DMS114 treated with DMSO at 0.1 percent for 48 hours (cell line): ENCODE results near the gene SLC35F1.

Experiments
- DNase-seq: peaks from one replicate; lab custom pipeline; 2025; ENCODE audit not compliant: unreplicated experiment; lab: John Stamatoyannopoulos, UW

SLC35F1 gene

DNA sequence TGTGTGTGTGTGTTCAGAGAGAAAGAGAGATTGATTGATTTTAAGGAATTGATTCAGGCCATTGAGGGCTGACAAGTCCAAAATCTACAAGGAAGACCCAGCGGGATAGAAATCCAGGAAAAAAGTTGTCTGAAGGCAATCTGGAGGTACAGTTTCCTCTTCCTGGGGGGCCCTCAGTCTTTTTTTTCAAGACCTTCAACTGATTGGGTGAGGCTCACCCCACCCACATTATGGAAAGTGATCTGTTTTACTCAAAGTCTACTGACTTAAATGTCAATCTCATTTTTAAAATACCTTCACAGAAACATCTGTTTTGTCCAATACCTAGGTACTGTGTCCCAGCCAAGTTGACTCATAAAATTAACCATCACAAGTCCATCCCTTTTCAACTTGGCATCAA is 398.0 kb downstream of the SLC35F1 start:
- no peak for DNase-seq

DNA sequence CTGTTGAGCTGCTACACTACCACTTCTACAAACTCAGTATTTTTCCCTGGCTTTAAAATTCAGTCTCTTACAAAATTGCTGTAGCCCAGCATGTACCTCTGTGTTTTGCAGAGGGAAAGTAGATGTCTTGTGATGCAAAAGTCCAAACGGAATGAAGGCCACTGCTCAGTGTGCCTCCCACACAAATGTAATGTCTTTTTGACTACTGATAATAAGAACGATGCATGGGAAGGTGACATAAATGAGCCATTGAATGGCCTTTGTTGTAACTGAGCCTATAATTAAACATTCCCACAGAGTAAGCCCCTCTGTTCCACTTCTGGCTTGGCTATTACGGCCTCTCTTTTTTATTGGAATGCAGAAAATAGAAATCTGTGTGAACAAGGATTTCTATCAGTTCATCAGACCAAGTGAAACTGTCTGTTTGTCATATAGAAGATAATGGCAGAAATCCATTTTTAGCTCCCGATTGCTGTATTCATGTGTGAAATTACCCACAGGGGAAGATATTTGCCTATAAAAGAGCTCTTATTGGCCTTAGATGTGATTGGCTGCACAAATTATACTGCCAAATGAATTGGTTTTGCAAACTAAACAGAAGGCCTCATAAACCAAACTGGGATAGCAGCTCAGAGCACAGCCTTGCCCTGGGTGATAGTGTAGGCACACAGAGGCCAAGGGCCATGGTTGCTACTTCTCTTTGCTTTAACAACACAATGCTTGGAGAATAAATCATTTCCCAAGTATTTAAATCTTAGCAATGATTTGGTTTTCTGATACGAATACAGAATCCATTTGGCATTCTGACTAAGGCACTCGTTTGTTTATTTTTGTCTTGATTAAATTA is 399.6 kb downstream of the SLC35F1 start:
- no peak for DNase-seq

DNA sequence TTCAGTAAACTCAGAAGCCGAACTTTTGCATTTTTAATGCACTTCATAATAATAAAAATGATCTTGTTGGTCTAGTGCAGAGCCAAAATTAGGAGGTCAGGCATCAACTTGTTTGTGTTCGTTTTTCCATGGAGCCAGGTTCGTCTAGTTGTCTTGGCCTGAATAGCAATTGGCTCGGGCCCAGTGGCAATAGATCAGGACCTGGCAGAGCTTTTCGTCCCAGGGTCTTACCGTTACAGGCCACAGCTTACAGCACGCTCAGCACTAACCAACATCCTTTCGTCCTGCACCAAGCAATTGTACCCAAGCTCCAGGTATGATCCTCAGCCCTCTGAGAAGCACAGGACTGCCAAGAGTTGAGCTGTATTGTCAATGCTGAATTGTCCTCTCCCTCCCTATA is 400.5 kb downstream of the SLC35F1 start:
- no peak for DNase-seq

DNA sequence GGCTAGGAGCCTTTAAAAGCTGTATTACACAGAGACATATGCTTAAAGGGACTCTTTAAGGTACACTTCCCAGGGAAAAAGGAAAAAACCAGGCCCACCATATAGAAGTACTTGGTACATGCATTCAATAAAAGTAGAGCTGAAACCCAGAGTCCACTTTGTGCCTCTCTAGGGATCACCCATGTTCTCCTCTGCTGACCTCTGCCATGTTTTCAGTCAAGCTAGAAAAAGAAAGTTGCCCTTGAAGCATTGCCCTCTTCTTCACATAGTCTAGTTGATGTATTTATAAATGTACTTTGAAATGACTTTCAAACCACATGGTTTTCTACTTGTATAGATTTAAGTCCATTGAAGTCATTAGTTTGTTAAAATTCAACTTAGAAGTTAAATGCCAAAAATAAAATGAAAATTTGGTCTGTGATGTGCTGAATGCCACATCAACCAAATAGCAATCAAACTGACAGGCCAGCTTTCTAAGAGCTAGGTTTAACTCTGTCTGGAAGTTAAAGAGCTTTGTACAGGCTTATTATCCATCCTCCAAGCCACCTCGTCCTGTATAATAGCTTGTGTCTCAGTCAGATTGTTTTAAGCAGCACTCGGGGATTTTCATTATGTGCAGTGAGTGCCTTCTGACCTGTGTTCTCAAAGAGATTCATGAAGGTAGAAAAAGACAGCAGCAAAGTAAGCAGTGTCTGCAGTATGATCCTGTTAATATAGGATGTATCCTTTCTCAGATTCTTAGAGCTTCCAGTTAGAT is 402.5 kb downstream of the SLC35F1 start:
- no peak for DNase-seq

DNA sequence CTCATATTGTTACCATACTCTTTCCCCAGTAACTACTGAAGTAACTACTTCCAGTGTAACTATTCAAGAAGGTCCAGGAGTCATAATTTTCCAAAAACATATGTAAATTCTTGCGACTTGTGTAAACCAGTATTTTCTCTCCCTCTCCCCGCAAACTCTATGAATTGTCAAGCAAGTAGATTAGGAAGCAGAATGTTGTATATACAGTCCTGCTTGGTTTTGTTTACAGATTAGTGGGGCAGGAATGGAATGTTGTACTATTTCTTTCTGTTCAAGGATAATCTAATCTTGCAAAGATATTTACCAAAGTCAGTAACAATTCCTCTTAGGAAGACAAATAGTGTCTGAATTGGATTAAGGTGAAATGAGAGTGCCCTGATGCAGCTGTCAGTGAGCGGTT is 406.1 kb downstream of the SLC35F1 start:
- no peak for DNase-seq

DNA sequence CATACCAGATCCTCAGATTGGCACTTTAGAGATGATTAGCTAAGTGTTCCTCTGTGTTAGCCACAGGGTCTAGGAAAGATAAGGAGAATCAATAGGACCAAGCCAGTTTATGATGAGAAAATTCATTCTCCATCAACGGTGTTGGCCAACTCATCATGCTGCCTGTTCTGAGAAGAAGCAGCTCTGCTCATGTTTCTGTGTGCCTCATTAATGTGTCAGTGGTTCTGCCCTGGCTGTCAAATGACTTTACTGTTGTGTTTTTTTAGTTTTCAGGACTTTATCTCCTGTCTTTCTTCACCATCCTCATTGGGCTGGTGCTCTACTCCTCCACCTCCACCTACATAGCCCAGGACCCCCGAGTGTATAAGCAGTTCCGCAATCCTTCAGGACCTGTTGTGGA is 406.7 kb downstream of the SLC35F1 start:
- no peak for DNase-seq

DNA sequence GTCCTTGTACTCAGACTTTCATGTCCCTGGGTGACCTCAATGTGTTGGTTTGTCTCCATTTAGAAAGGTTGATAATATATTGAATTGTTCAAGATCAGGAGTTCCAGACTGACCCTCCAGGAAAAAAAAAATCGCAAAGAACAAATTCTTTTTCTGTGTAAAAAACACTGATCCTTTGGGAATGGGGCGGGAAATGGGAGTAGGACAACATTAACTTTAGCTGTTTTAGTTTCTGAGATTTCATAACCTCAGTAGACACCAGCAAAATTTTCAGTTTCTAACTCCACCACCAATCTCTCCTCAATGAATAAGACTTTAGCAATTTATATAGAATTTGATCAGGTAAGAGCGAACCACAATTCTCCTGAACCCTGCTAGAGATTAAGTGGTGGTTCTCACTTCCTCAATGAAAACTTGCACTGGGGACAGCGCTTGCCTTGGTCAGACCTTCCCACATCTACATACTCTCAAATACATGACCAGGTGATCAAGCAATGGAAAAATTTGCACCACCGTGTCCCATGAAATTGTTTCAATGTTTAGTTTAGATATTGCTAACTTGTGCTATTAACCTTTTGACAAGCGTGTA is 409.8 kb downstream of the SLC35F1 start:
- DNase-seq, result no peak

DNA sequence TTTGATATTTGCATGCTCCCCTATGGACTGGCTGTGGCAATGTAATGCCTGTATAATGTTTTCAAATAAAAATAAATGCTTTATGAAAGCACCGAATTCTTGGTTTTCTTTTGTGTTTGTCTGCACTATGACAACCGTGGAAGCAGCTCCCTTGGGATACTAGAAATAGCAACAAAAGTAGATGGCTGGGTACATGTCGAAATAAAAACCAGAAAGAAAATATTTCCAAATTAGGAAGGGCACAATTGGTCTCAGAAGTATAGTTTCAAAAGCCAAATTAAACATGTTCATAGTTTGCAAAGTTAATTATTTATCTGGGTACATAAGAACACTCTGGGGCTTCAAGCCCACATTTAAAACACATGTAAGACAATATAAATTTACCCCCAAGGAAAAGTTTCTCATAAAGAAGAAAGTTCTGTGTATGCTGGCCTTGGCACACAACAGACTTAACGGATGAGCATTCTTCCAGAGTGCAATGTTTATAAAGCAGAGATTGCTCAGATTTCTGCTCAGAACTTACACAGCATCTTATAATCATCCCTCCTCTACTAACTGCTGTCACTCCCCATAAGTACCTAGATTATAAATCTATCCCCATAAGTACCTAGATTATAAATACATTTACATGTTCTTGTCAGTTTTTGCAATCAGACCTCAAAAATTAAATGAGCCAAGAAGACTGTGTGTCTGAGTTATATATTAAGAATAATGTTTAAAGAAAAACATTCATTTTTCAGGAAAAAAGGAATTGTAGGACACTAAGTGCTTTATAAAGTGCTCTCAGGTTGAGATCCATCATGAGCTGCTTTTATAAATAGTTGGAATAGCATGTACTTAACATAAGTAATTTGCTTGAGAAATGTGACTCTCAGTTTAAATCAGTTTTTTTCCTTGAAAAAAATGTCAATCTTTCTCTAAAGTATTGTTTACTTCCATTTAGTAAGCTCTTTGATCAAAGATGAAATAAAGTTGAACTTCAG is 410.8 kb downstream of the SLC35F1 start:
- no peak for DNase-seq

DNA sequence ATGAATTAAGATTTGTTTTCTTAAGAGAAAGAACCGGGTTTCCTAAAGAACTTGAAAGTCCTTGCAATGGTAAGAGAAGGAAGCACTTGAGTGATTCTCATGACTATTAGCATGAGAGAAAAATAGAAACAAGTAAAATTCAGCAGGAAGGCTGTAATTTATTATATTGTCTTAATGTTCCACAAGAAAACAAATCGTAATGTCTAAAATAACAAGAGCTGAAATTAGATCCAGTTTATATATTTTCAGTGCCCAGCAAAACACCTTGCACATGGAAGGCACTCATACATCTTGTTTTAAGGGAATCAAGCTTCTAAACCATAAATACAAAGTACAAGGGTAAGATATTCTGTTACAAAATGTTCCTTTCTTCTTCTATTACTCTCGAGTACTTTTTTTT is 411.6 kb downstream of the SLC35F1 start:
- no peak for DNase-seq

DNA sequence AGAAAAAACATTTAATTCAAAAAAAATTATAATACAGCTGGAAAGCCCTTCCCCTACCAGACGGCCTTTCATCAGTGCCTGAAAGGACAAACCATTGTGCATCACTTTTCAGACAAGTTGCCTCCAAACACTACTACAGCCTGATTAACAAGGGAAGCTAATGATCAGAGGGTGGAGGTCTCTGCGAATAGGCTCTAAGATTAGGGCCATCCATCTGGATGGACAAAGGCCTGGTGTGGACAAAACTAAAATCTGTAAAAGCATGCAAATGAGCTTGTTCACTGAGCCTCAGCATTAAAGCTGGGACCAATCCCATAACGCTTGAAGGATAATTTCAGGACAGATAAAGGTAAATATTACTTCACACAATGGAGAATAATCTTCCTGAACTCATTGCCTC is 412.4 kb downstream of the SLC35F1 start:
- DNase-seq, result no peak

DNA sequence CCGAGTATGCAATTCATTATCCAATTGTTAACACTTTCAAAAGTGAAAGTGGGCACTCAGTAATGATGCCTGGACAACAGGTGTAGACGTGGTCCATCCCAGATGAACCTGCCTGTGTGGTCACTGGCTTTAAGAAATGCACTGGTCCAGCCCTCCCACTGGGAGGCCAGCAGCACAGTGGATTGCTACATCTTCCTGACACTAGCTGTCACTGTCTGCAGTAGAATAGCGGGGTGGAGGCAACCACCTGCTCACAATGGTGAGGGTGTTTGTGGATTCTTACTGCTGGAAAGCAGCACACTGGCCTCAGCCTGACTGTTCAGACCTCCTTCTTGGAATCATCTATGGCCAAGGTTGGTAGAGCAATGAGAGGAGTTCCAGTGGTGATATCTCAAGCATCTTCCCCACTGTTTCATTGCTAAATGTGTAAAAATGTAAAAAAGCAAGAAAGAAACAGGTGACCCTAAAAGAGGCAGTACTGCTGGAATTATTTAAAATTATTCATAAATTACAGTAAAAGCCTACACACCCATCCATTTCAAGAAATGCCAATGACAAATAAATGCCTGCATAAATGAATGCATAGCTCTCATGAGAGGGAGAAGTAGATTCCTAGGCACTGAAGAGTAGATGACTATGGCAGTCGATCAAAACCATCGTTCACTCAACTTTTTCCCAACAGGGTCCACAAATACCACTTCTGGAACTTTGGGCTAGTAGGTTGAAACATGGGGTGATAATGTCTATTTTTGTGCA is 413.0 kb downstream of the SLC35F1 start:
- DNase-seq, result no peak

DNA sequence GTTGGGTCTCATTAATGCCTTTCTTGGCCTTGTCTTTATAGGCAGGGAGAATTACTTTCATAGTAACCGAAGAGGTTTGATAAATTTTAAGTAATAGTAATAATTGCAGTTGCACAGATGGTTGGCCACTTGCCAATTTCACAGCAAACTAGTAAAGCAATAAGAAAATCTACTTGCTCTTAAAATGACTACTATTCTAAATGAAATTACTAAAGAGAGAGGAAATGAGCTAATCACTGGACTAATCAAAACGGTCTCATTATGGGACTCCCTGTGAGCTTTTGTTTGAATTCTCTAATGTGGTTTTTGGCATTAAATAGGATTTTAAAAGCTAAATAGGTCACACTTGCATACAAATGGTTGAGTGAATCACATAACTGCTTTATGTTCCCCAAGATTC is 413.6 kb downstream of the SLC35F1 start:
- no peak for DNase-seq

DNA sequence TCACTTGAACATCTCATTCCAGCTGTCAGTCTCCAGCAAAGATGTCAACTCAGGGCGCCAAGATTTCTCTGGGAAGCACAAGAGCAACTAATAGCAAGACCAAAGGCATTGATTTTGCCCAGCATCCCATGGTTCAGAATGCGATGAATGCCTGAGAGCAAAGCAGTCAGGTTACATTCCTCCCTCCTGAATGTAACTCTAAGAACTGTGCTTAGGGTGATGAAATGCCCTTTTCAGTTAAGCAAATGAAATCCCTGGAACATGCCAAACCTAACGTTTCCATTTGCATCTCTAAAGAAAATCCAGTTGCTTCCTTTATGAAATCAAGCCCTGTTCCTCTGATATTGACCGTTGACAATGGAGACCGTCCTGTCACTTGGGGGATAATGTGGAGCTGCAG is 417.1 kb downstream of the SLC35F1 start:
- no peak for DNase-seq

DNA sequence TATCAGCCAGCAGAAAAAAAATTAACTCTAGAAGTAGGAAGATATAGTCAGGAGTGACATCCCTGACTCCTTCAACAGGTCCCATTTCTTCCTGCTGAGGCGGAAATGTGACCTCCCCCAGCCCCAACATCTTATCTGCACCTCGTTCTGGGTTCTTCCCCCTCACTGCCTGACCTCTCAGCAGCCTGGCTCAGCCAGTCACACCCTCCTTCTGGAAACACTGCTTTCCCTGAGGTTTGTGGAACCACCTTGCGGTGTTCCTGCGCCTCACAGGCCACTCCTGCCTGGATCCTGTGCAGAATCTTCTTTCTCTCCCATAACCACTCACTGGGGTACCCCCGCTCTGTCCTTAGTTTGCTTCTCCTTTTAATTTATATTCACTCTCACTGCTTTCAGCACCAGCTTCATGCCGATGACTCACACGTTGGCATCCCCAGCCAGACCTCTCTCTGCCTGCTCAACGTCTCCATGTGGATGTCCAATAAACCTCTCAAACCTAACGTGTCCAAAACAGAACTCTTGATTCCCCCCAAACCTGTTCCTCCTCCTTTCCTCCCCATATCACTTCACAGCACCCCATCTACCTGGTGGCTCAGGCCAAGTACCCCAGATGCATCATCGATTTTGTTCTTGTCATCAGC is 418.3 kb downstream of the SLC35F1 start:
- DNase-seq, result no peak

DNA sequence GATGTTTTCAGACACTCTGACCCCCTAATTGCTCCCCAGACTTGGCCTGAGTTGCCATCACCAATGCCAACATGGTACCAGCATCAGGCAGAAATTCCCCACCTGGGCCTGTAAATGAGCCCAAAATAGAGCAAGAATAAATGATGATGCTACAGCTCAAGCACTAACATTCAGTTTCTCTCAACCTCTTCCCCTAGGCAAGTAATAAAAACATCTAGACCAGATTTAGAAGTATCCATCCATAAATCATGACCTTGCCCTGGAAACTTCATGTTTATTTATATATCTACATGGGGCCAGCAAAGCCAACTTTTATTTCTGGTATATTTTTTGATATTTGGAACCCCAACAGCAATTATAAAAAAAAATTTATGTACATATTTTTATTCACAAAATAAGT is 419.6 kb downstream of the SLC35F1 start:
- DNase-seq, result no peak

DNA sequence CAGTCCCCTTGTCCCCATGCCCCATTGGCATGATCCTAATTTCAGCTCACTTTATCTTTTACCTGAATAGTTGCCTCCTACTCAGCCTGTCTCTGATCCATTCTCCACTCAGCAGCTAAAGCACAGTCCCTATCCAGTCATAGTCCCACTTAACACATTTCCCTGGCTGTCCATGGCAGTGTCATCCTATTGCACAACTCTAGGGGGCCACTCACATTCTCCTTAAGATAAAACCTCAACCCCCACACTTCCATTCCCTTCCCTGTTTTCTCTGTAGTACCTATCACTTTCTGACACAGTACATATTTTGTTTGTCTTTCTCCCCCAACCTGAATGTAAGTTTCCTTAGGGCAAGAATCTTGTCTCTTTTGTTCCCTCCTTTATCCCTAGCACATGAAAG is 420.2 kb downstream of the SLC35F1 start:
- no peak for DNase-seq

DNA sequence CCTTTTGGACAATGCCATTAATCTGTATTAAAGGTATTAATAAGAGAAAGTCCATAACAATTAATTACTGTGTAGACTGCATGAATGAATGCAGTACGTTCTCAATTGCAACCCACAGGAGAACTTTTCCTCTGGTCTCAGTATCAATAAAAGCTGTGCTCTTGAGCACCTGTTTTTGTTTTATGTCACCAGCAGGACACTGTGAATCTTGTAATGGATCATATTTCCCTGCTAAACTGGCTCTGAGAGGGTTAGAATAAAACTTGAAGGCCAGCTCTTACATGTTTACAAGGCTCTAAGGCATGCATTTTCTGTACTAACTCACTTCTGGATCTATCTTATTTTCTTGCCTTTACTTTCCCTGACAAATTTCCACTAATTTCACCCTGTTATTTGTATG is 426.7 kb downstream of the SLC35F1 start:
- no peak for DNase-seq

DNA sequence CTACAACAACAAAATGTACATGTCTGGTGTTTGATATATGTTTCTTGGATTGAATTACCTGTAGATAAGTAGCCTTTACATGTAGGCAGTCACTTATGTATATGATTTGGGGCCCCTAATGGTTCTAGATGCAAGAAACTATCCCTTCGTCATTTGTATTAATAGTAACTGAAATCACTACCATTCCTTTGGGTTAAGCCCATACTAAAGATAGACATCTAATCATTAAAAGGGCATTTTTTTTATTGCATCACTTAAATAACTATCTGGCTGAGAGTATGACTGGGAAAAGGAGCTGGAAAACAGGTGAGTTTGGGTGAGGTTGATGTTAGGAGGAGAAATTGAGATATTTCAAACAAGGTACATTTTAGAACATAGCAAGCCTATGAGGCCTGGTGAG is 427.6 kb downstream of the SLC35F1 start:
- DNase-seq, result no peak

DNA sequence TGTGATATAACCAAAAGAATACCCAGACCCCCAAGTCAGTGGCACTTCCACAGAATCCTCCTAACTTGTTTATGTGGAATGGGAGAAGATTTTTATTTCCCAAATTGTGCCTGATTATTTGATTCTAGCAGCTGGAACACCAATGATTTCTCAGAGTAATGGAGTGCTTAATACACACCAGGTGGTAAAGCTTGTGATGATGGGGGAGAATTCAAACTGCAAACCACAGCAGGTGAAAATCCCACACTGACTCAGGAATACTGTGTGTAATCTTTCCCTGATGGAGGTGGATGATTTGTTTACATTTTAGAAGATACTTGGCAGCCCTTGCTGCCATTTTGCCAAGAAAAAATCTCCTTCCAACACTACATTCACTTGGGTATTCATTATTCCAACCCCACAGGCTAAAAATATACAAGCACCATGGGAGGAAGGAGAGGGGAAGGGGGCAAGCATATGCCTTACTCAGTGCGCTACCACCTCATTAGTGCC is 428.3 kb downstream of the SLC35F1 start:
- no peak for DNase-seq
